Airway epithelial cell (primary cell): ENCODE data around the gene ZNF66. TPM values are rescaled to one million over a fixed set of nuclear protein-coding genes. Genes with fewer than 3 reads are reported as not detected.

Experiments used
- total RNA-seq: library from RNA; depleted of rRNA; stranded (reverse); fragments of >200 nt; gene quantifications from 2 replicates; pipeline ENCODE4 v1.2.3, GENCODE V29; 2015

Gene ZNF66
- total RNA-seq: 1.6 and 5.4 TPM in 2 replicates

DNA sequence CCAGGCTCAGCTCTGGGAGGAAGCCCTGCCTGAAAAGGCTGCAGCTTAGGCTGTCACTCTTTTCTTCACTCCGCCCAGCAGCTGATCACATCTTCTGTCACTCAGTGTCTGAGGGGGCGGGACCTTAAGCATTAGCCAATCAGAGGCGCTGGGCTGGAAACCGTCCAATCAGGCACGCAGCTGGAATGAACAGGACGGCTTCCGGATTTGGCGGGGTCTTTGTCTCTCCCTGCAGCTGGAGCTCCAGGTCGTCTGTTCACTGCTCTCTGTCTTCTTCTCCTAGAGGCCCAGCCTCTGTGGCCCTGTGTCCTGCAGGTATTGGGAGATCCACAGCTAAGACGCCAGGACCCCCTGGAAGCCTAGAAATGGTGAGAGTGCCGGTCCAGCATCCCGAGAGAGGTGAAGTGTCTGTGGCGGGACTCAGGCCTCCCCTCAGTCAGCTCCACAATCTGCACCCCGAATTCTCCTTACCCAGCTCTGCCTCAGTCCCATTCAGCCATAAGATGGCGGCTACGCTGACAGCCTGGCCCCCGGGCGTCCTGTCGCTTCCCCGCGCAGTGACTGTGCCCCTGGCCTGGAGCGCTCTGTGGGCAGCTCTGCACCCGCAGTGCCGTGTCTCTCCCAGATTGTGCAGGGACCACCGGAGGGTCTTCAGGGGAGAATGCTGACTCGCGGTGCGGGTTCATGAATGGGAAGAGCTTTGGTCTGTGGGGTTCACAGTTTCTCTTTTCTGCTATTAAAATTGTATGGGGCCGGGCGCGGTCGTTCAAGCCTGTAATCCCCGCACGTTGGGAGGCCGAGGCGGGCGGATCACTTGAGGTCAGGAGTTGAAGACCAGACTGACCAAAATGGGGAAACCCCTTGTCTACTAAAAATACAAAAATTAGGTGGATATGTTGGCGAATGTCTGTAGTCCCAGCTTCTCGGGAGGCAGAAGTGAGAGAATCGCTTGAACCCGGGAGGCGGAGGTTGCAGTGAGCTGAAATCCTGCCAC is at the start of gene ZNF66:
Gene ZNF66, plus strand, starts transcription at position 222 of the 994 bp plus-strand sequence. Its CDS starts 144 bp downstream, at position 366.

Other genes starting within 250 kb of the ZNF66 start
- gene ZNF737, start 210.5 kb upstream of the ZNF66 start, total RNA-seq: 3.4 and 3.5 TPM in 2 replicates
- gene ZNF626, start 114.7 kb upstream of the ZNF66 start, total RNA-seq: 5.0 and 7.3 TPM in 2 replicates
- gene ZNF85, start 146.9 kb downstream of the ZNF66 start, total RNA-seq: 4.9 and 7.2 TPM in 2 replicates
- 7.2 and 28.3 TPM in 2 replicates for gene ZNF430, start 244.4 kb downstream of the ZNF66 start, total RNA-seq